Erythroblast (primary cell): ENCODE results near the gene RGS11.

Experiments
- GATA1 ChIP-seq: IDR thresholded peaks from 2 replicates; pipeline ENCODE4 v1.6.1; 2011; ENCODE audit warnings: low read depth, mild to moderate bottlenecking, control low read depth, low read length, moderate library complexity
- POLR2A ChIP-seq: IDR thresholded peaks from 2 replicates; pipeline ENCODE4 v1.6.1; 2011; ENCODE audit warnings: mild to moderate bottlenecking, low read length

DNA sequence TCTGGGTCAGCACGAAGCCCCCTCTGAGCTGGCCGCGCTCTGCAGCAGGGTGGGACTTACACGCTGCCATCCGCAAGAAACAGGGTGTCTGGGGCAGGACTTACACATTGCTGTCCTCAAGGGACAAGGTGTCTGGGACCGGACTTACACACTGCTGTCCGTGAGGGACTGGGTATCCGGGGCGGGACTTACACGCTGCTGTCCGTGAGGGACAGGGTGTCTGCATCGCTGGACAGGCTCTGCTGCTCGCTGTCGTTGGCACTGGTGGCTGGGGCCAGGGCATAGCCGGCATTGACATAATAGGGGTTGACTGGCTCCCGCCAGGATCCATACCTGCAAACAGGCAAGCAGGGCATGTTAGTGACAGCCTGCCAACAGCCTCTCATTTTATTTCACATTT, 38.6 kb upstream of the RGS11 start:
- TF ChIP-seq POLR2A (no peak), GATA1 (no peak)
